Measurements from ENCODE around the gene CKLF.
"Not testable (repeated sequence)": the region's sequence is repeated elsewhere in the genome, so short reads cannot be mapped to it uniquely, and the experiment has no call there.

CKLF gene

DNA sequence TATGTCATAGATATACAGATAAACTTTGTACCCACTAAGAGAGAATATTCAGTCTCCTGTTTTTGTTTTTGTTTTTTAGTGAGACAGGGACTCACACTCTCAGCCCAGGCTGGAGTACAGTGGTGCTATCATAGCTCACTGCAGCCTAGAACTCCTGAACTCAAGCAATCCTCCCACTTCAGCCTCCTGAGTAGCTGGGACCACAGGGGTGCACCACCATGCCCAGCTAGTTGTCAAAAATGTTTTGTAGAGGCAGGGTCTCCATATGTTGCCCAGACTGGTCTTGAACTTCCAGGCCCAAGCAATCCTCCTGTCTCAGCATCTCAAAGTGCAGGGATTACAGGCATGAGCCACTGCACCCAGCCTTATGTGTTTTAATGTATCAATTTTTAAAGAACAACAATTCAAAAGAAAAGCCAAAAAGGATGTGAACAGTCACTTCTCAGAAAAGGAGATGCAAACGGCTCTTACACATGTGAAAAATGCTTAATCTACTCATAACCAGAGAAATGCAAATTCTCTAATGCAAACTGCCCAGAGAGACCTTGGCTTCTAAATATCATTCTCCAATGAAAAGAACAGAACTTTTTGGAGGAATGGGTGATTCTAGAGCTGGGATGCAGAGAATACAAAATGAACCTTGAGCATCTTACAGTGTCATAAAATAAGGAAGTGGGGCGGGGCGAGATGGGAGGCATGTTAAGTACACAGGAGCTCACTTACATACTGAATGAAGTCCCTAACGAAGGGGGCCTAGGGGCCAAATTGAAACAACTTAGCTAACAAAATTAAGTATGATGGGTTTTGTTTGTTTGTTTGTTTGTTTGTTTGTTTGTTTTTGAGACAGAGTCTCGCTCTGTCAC lies 44.8 kb downstream of the CKLF start:
- no peak for DNase-seq (ENCODE audit: low read depth)

DNA sequence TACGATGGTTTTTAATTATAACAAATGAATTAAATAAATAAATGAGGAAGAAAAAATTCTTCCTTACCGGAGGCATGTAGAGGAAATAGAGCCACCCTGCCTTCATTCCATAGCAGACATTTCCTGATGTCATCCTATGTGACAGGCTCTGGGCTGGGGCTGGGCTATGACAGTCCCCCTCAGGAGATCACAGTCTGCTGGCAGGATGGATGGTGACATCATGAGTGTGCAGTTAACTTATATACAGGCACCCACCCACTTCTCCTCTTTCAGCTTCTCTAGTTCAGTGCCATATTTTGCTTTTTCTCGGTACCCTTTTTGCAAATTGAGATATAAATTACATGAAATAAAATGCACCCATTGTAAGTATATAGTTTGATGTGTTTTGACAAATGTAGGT lies 45.7 kb downstream of the CKLF start:
- DNase-seq (ENCODE audit: low read depth): no peak

DNA sequence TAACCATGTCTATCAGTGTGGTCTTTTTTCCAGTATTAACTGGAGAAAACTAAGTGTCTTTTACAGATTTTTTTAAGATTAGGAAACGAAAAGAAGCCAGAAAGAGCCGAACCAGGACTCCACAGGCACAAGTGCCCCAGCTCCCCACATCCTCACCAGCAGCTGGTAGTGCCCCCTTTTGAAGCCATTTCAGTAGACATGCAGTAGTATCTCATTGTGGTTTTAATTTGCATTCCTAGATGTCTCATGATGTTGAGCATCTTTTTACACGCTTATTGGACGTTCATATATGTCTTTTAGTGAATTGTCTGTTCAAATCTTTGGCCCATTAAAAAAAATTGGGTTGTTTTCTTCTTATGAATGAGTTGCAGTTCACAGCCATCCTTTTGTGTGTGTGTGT lies 47.4 kb downstream of the CKLF start:
- DNase-seq (ENCODE audit: low read depth): no peak

DNA sequence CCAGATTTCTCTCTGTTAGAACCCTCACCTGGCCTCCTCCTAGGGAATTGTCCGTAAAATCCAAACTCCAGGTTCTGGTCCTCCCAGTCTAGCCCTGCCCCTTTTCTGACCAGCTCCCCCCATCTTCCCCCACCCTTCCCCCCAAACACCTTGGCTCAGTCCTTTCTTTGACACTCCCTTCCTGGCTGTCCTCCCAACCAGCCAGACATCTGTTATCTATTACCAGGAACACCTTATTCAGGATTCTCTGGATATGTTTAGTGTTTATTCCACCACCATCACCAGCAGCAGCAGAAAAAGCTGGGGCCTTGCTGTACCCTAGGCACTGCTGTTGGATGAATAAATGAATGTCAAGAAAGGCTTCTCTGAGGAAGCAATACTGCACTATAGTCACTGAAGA lies 48.1 kb downstream of the CKLF start:
- no peak for DNase-seq (ENCODE audit: low read depth)

DNA sequence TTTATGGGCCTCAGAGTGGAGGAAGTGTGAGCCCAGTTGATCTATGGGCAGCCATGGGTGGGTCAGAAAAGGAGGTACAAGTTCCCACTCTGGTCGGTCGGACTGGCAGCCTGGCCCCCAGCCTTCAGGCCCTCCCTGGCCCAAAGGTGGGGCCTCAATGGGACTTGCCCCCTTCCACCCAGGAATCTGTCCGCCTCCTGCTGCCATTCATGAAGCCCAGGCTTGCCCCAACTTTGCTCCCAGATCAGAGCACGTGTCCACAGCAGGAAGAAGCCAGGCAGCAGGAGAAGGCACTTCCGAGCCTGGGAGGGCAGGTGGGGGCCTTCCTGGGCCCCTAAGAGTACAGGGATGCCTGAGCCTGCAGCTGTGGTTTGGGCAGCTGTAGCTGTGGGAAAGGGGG lies 49.1 kb downstream of the CKLF start:
- DNase-seq (ENCODE audit: low read depth): no peak

DNA sequence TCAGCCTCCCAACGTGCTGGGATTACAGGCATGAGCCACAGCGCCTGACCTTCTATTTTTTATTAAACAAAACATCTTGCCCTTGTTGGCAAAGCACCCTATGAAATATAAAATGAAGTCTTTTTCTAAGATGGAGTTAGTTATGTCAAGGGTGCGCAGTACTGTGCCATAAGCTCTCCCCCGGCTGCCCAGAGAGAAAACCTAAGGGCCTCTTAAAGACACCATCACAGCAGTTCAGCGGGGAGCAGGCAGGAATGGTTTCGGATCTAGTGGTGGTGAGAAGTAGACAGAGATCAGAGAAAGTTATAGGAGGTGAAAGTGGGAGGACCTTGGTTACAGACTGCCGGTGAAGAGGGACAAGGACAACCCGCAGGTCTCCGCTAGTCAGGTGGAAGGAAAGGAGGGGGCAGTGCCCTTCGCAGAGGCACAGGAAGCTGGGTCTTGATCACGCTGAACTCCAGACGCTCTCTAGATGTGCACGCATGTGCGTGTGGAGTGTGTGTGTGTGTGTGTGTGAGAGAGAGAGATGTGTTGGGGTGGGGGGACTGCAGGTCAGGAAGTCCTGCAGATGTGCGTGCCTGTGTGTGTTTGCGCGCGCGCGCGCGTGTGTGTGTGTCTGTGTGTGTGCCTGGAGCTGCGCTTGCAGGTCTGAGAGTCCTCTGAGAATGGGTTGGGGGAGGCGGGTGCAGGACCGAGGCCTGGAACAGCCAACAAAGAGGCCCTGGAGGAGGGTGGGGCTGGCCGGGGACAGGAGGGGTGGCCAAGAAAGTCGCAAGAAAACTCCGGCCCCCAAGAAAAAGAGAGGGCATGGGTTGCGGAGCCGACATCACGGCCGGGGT lies 51.4 kb downstream of the CKLF start:
- DNase-seq (ENCODE audit: low read depth): peak; percentile 55

DNA sequence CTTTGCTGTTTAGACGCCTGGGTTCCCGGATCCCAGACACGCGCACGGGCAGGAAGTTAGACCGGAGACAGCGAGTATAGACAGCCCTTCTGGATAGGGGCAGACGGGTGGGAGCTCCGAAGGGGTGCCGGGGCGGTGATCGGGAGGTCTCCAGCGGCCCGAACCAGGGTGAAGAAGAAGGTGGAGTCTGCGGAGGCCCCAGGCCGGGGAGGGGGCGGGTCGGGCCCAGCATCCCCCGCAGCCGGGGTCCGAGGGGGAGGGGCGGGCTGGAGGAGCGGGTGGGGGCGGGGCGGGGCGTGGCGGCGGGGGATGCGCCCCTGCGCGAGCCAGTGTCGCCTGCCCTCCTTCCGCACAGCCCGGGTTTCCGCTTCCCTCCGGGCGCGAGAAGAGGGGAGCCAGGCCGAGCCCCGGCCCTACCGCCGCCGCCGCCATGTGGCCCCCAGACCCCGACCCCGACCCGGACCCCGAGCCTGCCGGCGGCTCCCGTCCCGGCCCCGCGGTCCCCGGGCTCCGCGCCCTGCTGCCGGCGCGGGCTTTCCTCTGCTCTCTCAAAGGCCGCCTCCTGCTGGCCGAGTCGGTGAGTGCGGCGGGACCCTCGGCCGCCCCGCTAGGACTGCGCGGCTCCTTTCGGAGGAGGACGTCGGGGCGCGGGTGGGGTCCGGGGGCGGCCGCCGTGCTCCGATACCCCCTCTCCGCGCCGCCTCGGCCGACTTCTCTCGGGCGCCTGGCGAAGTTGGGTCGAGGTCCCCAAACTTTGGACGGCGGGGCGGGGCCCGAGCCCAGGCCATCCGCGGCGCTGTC lies 52.2 kb downstream of the CKLF start, which contains the start of gene CMTM3:
Gene CMTM3, plus strand, starts transcription at position 329 of the 801 bp plus-strand sequence. Its CDS starts 102 bp downstream, at position 431.
- DNase-seq (ENCODE audit: low read depth): peak; percentile 62

DNA sequence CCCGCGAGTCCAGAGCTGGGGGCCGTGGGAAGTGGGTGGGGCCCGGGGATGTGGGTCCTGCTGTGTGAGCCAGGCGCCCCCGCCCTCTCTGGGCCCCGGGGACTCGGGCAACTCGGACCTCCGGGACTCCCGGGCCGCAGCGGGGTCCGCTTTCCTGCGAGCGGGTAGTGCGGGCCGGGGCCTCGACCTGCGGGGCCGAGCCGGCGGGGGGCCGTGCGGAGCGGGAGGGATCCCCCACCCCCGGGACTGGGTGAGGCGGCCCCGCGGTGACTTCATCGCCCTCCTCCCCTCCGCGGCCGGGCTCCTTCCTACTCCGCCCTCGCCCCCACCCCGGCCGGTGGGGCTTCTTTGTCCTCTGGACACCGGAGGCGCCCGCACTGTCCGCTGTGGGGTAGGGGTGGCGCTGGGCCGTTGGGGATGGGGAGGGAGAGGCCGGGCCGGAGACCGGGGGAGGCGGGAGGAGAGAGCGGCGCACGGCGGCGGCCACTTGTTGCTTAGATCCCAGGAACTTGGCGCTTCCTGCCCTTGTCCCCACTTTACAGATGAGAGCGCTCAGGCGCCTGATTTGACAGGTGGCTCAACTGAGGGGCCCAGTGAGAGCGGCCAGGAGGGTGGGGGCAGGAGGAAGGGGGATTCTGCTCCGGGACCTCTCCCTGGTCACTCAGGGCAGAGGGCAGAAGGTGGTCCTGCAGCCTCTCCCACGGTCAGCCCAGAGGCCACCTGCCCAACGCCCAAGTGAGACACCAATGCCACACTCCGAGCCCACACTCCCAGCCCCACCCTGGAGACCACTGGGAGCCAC lies 53.0 kb downstream of the CKLF start:
- DNase-seq (ENCODE audit: low read depth): no peak

DNA sequence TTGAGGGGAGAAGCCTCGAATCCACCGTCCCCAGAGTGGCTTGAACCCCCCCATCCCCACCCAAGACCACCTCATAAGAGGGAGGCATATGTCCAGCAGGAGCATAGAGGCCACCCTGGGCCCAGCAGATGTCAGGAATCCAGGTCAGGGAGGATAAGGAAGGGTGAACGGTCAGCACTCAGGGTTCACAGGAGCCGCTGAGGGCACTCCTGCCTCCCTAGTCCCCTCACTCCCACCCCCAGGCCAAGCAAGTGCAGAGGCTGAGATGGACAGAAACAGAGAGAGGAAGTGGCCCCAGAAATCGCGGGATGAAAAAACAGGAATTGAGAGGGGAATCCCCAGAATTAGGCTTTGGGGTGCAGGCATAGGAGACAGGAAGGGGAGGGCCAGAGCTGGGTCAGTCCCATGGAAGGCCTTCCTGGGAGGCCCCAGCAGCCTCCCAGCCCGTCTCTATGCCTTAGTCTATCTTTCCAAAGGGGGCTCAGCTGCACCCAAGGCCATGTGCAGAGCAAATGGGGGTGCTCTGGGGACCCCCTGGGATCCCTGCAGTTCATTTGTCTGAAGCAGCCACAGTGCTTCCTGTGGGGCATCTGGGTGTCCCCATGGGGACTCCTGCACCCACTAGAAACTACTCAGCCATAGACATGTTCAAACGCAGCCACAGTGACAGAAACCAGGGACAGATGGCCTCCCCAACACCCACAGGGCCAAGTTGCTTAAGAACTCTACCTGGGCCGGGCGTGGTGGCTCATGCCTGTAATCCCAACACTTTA lies 53.8 kb downstream of the CKLF start:
- no peak for DNase-seq (ENCODE audit: low read depth)

DNA sequence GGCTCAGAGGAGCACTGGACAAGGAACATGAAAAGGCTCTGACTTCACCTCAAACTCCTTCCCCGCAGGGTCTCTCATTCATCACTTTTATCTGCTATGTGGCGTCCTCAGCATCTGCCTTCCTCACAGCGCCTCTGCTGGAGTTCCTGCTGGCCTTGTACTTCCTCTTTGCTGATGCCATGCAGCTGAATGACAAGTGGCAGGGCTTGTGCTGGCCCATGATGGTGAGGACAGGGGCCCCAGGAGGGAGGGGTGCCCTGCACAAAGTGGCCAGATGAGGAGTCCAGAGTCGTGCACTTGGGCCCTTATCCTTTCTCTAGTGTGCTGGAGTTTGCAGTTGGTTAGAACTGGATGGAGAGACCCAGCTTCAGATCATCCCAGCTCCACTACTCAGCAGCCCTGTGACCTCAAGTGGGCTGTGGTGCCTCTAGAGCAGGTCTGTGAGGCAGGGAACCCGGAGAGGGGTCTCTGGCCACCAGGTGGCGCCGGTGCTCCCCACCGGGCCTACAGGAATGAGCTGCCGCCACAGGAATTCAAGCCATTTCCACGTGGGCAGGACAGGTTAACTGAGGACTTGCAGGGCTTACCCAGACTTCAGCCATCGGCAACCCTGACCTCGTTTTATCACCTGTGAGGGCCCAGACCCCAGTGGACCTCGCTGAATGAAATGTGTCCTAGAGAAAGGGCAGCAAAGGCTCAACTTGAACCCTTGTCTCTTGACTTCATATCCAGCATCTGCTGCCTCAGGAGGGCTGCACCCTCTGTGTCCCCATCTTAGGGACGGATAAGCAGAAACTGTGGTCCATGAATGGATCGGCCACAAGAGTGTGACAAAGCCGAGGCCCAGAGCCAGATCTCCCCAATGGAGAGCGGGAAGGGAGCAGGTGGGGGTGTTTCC lies 56.1 kb downstream of the CKLF start:
- peak; percentile 72 for DNase-seq (ENCODE audit: low read depth)

DNA sequence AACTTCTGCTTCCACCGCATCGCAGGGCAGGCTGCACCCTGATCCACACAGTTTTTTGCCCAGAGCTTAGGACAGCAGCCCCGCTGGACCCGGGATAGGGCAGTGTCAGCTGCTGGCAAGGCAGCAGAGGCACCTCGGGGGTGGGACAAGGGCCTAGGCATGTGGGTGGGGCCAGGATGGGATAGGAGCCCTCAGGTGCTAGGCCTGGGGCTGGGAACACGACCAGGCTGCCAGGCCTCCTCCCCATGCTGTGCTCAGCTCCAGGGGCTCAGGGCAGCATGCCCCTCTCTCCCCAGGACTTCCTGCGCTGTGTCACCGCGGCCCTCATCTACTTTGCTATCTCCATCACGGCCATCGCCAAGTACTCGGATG lies 56.7 kb downstream of the CKLF start:
- no peak for DNase-seq (ENCODE audit: low read depth)

DNA sequence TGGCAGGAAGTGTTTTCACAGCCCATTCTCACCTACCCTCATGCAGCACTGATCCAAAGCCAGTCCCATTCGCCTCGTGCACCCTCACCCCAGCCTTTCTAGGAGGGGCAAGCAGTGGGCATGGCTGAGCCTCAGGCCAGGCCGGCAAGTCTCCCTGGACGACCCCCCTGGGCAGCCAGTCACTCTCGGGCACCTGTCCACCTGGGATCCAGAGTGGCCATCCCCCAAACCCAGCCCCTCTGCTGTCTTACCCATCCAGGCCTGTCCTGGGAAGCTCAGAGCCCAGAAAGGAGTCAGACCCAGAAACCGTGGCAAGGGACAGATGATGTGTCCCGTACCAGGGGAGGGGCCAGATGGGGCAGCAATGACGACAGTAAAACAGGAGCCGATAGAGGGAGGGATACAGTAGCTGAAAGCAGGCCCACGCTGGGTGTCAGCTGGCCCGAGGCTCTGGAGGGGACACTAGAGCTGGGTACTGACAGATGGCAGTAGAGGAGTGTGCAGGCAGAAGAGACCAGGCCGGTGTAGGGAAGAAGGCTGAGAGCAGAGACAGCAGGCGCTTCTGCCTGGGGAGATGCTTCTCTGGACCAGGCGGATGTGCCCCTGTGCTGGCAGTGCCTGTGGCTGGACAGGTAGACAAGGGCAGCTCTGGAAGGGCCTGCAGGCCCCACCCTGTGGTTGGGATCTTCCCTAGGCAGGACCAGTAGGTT lies 57.9 kb downstream of the CKLF start:
- no peak for DNase-seq (ENCODE audit: low read depth)

DNA sequence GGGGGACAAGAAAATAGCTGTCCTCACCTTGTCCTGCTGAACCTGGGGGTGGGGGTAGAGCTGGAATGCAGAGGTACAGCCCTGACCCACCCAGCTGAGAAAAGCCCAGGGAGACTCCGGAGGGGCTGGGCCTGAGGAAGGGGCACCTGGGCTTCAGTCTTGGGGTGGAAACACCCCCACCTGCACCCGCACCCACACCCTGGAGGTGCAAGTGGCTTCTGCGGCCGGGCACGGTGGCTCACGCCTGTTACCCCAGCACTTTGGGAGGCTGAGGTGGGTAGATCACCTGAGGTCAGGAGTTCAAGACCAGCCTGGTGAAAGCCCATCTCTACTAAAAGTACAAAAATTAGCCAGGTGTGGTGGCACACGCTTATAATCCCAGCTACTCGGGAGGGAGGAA lies 59.5 kb downstream of the CKLF start:
- DNase-seq (ENCODE audit: low read depth): not testable (repeated sequence)

DNA sequence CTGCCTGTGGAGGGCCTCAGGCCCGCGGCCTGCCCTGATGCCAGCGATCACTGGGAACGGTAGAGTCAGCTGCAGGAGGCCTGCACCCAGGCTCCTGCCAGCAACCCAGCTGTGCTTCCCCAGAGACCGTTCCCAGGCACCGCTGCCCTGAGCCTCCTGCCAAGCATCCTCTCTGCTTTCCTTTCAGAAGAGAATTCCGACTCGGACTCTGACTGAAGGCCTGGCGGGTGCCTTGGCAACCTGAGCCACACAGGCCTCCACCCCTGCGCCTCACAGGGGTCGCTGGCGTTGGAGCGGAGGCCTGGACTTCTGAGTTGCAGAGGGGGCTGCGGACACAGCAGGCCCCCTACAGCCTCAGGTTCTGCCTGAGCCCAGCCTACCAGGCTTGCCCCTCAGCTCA lies 60.0 kb downstream of the CKLF start:
- no peak for DNase-seq (ENCODE audit: low read depth)

DNA sequence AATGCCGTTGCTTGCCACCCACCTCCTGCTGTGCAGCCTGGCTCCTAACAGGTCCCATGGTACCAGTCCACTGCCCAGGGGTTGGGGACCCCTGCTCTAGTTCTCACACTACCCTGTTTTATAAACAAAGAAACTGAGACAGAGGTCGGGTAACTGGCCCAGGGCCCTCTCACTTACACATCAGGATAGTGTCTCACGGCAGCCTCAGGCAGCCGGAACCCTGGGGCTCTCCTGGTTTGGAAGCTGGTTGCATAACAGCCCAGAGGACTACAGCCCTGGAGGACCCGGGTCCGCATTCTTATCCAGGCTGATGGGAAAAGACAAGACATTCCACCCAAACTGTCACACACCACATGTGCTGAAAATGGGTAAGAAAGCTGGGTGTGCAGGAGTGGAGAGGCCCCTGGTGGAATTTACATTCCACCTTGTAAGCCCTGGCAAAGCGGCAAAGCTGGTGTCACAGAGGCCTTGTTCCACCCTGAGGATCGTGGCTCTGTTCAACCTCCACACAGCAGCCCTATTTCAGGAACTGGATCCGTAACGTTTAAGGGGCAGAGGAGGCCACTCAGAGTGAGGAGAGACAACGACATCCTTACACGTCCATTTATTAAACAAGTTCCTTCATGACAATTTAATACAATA lies 61.9 kb downstream of the CKLF start:
- no peak for DNase-seq (ENCODE audit: low read depth)

All from T follicular helper cell (primary cell).